ENCODE measurements around the gene MCEMP1. TPM values are rescaled to one million over a fixed set of nuclear protein-coding genes. Genes with fewer than 3 reads are reported as not detected.

MCEMP1 gene
- total and polyA plus RNA-seq, 5 donors = 0.17 to 0.85 (median 0.50) TPM

DNA sequence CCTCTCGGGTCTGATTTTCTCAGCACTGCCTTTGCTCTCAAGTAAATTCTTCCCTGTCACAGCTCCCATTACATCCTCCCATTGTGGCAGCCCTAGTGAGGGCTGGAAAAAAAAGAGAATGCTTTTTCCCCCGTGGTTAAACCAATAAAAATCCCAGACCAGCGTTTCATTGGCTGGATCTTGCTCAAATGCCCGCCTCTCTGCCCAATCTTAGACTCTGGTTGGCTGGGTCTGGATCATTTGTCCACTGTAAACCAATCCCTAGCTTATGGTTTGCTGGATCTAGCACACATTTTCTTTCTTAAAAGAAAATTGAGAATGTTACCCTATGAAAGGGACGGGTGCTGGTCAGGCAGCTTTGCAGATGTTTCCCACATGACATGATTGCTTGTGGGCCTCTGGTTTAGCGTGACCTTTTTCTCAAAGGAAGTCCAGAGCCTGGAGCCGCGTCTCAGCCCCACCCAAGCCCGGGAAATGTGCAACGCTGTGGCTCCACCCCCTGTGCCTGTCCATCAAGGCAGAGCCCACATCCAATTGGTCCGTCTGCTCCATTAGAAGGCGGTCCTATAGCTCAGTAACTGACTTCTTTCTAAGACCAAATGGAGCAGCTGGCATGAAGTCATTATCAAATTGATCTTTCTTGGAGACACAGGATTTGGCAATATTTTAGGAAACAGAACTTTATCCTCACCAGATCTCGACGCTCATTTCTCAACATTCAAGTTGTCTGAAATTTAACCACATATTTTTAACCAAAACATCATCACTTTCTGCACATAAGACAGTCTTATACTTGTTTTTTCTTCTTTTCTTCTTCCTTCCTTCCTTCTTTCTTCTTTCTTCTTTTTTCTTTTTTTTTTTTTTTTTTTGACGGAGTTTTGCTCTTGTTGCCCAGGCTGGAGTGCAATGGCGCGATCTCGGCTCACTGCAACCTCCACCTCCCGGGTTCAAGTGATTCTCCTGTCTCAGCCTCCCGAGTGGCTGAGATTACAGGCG lies 2.6 kb upstream of the MCEMP1 start:
- no peaks in the 10 kb centered on the region for H3K4me1 ChIP-seq (ENCODE audit: control insufficient read depth, insufficient read depth, low read length)
- H3K27ac ChIP-seq (ENCODE audit: low read length) = no peak overlapping the region
- no peaks in the 10 kb centered on the region for H3K9me3 ChIP-seq (ENCODE audit: control insufficient read depth, low read length)
- DNase-seq (peak; percentile 65 to 87 (median 83)), ATAC-seq (peak; percentile 57 to 93)
- no peaks in the 10 kb centered on the region for H3K27me3 ChIP-seq (ENCODE audit: control insufficient read depth, insufficient read depth)
- intact Hi-C loops (cut with DNase I) = loop anchor here in 2 of 4 donors (5.0 to 10.0 kb wide), 2 partner anchors 107 to 130 kb away; no protein-coding TSS in a partner anchor
- WGBS = 56% methylated on average over 20 of the region's 21 CpGs
- H3K4me3 ChIP-seq (ENCODE audit: low read length) = no peak overlapping the region

DNA sequence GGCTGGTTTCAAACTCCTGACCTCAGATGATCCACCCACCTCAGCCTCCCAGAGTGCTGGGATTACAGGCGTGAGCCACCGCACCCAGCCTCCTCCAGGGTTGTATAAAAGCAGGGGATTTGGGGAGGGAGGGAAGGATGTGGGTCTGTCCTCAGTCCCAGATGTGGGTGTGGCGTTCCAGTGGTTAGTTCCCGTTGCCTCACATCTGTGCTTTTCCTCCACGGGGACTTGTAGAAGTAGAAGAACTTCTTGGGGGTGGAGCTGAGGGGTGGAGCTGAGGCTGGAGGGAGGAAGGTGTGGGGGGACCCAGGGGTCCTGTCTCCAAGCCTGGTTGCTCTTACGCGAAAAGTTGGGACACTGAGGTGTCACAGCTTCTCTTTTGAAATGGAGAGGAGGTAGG lies 514 bp upstream of the MCEMP1 start:
- H3K4me3 ChIP-seq (ENCODE audit: low read length) = no peak overlapping the region
- H3K4me1 ChIP-seq (ENCODE audit: control insufficient read depth, insufficient read depth, low read length) = no peaks in the 10 kb centered on the region
- ATAC-seq = no peak
- 45% methylated on average over 7 of the region's 7 CpGs for WGBS
- no peaks in the 10 kb centered on the region for H3K9me3 ChIP-seq (ENCODE audit: control insufficient read depth, low read length)
- intact Hi-C loops (cut with DNase I) = loop anchor here in 2 of 4 donors (5.0 to 10.0 kb wide), 2 partner anchors 109 to 128 kb away; no protein-coding TSS in a partner anchor
- H3K27me3 ChIP-seq (ENCODE audit: control insufficient read depth, insufficient read depth) = no peaks in the 10 kb centered on the region
- no peak overlapping the region for H3K27ac ChIP-seq (ENCODE audit: low read length)
- DNase-seq = peak in 1 of 3 donors; percentile 28

DNA sequence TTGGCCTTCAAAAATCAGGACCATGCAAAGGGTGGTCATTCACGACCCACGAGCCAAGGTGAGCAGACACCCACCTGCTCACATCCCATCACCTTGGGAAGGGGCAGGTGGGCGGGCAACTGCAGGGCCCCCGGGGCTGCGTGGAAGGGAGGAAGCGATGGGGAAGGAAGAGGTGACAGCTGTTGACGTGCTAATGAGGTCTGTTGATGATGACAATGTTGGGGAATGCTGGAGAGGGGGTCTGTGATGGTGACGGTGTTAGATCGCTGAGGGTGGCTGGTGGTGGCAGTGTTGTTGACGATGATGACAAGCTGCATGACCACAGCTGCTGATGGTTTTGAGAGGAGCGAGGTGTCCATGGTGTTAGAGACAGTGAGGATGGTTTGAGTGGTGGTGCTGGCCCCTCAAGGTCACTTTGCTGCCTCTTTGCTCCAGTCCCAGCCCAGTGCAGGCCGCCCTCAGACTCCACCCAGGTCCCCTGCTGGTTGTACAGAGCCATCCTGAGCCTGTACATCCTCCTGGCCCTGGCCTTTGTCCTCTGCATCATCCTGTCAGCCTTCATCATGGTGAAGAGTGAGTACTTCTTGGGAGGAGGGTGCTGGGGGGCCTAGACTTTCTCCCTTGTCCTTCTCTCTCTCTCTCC lies 900 bp downstream of the MCEMP1 start:
- DNase-seq = no peak
- no peak for ATAC-seq
- H3K4me3 ChIP-seq (ENCODE audit: low read length) = no peak overlapping the region
- no peaks in the 10 kb centered on the region for H3K9me3 ChIP-seq (ENCODE audit: control insufficient read depth, low read length)
- WGBS = 23% methylated on average over 12 of the region's 12 CpGs
- H3K27ac ChIP-seq (ENCODE audit: low read length) = no peak overlapping the region
- intact Hi-C loops (cut with DNase I) = loop anchor here in 2 of 4 donors (5.0 to 10.0 kb wide), 2 partner anchors 110 to 127 kb away; no protein-coding TSS in a partner anchor
- H3K27me3 ChIP-seq (ENCODE audit: control insufficient read depth, insufficient read depth) = no peaks in the 10 kb centered on the region
- no peaks in the 10 kb centered on the region for H3K4me1 ChIP-seq (ENCODE audit: control insufficient read depth, insufficient read depth, low read length)

DNA sequence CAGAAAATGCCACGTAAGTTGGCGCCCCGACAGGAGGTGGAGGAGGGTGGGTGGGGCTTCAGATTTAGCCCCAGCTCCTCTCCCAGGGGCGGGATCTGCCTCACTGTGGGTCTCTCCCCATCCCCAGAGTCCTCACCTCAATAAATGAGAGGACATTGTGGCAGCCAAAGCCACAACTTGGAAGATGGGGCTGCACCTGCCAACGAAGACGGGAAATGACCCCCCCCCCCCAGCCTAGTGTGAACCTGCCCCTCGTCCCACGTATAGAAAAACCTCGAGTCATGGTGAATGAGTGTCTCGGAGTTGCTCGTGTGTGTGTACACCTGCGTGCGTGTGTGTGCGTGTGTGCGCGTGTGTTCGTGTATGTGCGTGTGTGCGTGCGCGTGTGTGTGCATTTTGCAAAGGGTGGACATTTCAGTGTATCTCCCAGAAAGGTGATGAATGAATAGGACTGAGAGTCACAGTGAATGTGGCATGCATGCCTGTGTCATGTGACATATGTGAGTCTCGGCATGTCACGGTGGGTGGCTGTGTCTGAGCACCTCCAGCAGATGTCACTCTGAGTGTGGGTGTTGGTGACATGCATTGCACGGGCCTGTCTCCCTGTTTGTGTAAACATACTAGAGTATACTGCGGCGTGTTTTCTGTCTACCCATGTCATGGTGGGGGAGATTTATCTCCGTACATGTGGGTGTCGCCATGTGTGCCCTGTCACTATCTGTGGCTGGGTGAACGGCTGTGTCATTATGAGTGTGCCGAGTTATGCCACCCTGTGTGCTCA lies 2.3 kb downstream of the MCEMP1 start:
- DNase-seq = peak in 1 of 3 donors; percentile 57
- WGBS = 51% methylated on average over 30 of the region's 30 CpGs
- Histone ChIP-seq H3K4me1 (ENCODE audit: control insufficient read depth, insufficient read depth, low read length) (no peaks in the 10 kb centered on the region), H3K27ac (ENCODE audit: low read length) (no peak overlapping the region), H3K9me3 (ENCODE audit: control insufficient read depth, low read length) (no peaks in the 10 kb centered on the region), H3K27me3 (ENCODE audit: control insufficient read depth, insufficient read depth) (no peaks in the 10 kb centered on the region), H3K4me3 (ENCODE audit: low read length) (no peak overlapping the region)
- intact Hi-C loops (cut with DNase I) = loop anchor here in 2 of 4 donors (5.0 to 10.0 kb wide), 2 partner anchors 112 to 126 kb away; no protein-coding TSS in a partner anchor
- no peak for ATAC-seq

DNA sequence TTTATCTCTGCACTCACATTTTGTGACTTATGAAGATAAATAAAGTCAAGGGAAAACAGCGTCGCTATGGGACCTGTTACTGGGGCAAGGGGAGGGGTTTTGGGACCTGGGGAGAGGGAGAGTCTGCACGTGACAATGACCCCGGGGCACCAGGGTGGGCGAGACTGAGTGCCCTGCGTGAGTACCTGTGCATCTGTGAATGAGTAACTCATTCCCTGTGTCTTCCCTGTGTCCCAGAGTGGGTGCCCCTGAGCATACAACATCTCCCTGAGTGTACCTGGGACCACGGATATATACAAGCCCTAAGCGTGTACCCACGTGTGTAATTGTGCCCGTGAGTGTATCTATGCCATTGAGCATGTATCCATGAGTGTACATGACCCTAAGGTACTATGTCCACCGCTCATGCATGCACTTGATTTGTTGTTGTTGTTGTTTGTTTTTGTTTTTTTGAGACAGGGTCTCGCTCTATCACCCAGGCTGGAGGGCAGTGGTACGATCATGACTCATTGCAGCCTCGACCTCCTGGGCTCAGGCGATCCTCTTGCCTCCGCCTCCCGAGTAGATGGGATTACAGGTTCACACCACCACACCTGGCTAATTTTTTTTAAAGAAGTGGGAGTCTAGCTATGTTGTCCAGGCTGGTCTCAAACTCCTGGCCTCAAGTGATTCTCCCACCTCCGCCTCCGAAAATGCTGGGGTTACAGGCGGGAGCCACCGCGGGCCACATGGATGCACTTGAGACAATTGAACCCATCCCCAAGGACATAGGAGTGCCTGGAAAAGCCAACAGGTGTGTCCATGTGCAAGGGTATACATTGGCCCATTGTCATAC lies 3.1 kb downstream of the MCEMP1 start:
- Histone ChIP-seq H3K4me3 (ENCODE audit: low read length) (no peak overlapping the region), H3K27ac (ENCODE audit: low read length) (no peak overlapping the region), H3K27me3 (ENCODE audit: control insufficient read depth, insufficient read depth) (no peaks in the 10 kb centered on the region), H3K9me3 (ENCODE audit: control insufficient read depth, low read length) (no peaks in the 10 kb centered on the region), H3K4me1 (ENCODE audit: control insufficient read depth, insufficient read depth, low read length) (no peaks in the 10 kb centered on the region)
- 48% methylated on average over 22 of the region's 22 CpGs for WGBS
- DNase-seq (peak in 1 of 3 donors; percentile 41), ATAC-seq (no peak)
- intact Hi-C loops (cut with DNase I) = loop anchor here in 3 of 4 donors (2.0 to 10.0 kb wide), 6 partner anchors 25 to 325 kb away; no protein-coding TSS in a partner anchor

DNA sequence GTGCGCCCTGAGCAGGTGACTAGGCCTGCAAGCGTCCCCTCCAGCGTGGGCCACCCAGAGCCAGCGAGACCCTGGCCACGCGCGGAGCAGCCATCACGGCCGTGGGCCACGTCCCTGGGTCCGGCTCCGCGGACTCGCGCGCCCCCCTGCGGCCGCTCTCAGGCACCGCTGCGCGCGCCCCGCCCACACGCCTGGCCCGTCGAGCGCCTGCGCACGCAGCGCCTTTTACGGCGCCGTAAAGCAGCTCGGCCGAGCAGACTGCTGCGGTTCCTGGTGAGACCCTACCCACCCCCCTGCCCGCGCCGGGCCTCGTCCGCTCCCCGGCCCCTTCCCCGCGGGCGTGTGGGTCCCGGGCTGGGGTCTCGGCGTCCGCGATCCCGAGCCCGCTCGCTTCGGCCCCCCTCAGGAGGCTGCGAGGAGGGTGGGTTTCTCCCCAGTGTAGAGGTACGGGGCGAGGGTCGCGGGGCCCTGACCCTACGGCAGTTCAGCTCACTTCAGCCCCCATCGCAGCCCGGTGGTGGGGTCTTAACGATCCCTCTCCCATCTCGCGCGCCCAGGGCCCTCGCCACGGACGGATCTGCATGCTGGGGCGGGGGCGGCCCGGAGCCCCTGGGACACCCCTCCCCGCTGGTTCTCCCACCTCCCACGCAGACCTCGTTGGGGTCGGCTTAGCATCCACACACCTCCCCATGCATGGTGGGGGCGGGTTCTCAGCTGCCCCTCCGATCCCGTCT lies 3.9 kb downstream of the MCEMP1 start, which contains the start of gene TRAPPC5:
Gene TRAPPC5 (plus strand): TSS at position 228 of the 734 bp plus-strand sequence. CDS start 1,421 bp downstream, outside the sequence.
- Histone ChIP-seq H3K27me3 (ENCODE audit: control insufficient read depth, insufficient read depth) (no peaks in the 10 kb centered on the region), H3K9me3 (ENCODE audit: control insufficient read depth, low read length) (no peaks in the 10 kb centered on the region), H3K27ac (ENCODE audit: low read length) (peak within 1 kb of the TSS; percentile 13), H3K4me3 (ENCODE audit: low read length) (peak within 1 kb of the TSS; percentile 92), H3K4me1 (ENCODE audit: control insufficient read depth, insufficient read depth, low read length) (no peaks in the 10 kb centered on the region)
- DNase-seq = peak; percentile 88 to 97 (median 96)
- intact Hi-C loops (cut with DNase I) = loop anchor here in 2 of 4 donors (2.0 to 10.0 kb wide), 4 partner anchors 26 to 326 kb away; no protein-coding TSS in a partner anchor
- peak; percentile 90 for ATAC-seq
- under 1% methylated on average over 79 of the region's 79 CpGs for WGBS

DNA sequence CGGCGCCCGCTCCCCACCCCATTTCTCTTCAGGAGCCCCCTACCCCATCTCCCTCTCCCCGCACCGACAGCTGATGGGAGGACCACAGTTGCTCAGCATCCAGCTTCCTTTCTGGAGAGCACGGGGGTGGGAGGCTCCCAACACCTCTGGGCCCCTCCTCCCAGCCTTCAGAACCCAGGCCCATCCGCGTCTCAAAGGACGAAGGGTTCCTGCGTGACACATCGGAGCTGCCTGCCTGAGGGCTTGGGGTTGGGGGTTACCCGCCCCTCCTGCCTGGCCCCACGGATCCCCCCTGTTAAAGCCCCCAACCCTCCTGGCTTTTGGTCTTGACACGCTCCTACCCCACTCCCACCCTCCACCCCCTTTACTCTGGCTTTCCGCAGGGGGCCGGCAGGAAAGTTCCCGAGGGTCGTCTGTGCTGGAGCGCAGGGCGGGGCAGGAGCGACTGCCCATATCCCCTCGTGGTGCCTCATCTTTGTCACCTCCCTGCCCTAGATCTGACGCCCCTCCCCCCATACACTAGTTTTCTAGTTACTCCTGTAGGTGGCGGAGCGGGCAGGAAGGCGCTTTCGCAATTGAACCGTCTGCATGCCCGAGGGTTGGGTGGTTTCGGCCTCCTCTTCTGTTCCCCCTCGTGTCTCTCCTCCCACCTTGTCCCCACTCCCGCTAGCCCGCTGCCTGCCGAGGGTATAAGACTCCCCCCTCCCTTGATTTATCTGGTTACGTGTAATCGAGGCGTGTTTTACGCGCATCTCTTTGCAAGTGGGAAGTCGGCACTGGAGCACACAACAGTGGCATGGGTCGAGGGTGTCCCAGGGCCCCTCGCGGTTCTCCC lies 4.7 kb downstream of the MCEMP1 start:
- H3K4me1 ChIP-seq (ENCODE audit: control insufficient read depth, insufficient read depth, low read length) = no peaks in the 10 kb centered on the region
- H3K27ac ChIP-seq (ENCODE audit: low read length) = no peak overlapping the region
- peak; percentile 64 to 75 for ATAC-seq
- peak overlapping the region; percentile 92 for H3K4me3 ChIP-seq (ENCODE audit: low read length)
- no peaks in the 10 kb centered on the region for H3K27me3 ChIP-seq (ENCODE audit: control insufficient read depth, insufficient read depth)
- peak; percentile 77 to 88 (median 88) for DNase-seq
- WGBS = 5% methylated on average over 43 of the region's 43 CpGs
- no peaks in the 10 kb centered on the region for H3K9me3 ChIP-seq (ENCODE audit: control insufficient read depth, low read length)
- intact Hi-C loops (cut with DNase I) = loop anchor here in 2 of 4 donors (2.0 to 10.0 kb wide), 4 partner anchors 27 to 327 kb away; no protein-coding TSS in a partner anchor

DNA sequence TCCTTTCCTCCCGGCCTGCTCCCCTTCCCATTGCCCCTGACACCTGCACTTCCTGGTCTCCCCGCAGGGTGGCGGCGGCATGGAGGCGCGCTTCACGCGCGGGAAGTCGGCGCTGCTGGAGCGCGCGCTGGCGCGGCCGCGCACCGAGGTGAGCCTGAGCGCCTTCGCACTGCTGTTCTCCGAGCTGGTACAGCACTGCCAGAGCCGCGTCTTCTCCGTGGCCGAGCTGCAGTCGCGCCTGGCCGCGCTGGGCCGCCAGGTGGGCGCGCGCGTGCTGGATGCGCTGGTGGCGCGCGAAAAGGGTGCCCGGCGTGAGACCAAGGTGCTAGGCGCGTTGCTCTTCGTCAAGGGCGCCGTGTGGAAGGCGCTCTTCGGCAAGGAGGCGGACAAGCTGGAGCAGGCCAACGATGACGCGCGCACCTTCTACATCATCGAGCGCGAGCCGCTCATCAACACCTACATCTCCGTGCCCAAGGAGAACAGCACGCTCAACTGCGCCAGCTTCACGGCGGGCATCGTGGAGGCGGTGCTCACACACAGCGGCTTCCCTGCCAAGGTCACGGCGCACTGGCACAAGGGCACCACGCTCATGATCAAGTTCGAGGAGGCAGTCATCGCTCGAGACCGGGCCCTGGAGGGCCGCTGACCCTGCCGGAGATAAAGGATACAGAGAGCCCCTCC lies 5.4 kb downstream of the MCEMP1 start:
- DNase-seq (peak in 1 of 3 donors; percentile 64), ATAC-seq (no peak)
- H3K9me3 ChIP-seq (ENCODE audit: control insufficient read depth, low read length) = no peaks in the 10 kb centered on the region
- no peaks in the 10 kb centered on the region for H3K27me3 ChIP-seq (ENCODE audit: control insufficient read depth, insufficient read depth)
- no peak overlapping the region for H3K4me3 ChIP-seq (ENCODE audit: low read length)
- H3K27ac ChIP-seq (ENCODE audit: low read length) = no peak overlapping the region
- H3K4me1 ChIP-seq (ENCODE audit: control insufficient read depth, insufficient read depth, low read length) = no peaks in the 10 kb centered on the region
- 75% methylated on average over 74 of the region's 74 CpGs for WGBS
- intact Hi-C loops (cut with DNase I) = loop anchor here in 2 of 4 donors (5.0 to 10.0 kb wide), 3 partner anchors 115 to 328 kb away; no protein-coding TSS in a partner anchor

Measured in right cardiac atrium (tissue), 5 donors.